ENCODE measurements around the gene HOXB5. TPM values are rescaled to one million over a fixed set of nuclear protein-coding genes. Genes with fewer than 3 reads are reported as not detected.

HOXB5 gene
- total RNA-seq, 1 experiment from 2014 or later = not detected

GRCh38 chr17:48571024-48571818 lies 22.4 kb downstream of the HOXB5 start:
- Histone ChIP-seq H3K4me1 (ENCODE audit: low read length) (no peaks in the 10 kb centered on the region), H3K36me3 (ENCODE audit: insufficient read depth, low read length) (no peaks in the 10 kb centered on the region), H2AFZ (ENCODE audit: low read length) (no peak overlapping the region), H3K9me2 (replicated peaks; ENCODE audit: insufficient read depth, low read length) (no peaks in the 10 kb centered on the region), H3K27me3 (ENCODE audit: low read length) (no peaks in the 10 kb centered on the region), H3K4me2 (ENCODE audit: low read depth, low read length, poor library complexity, severe bottlenecking) (no peak overlapping the region), H3K9ac (ENCODE audit: low read length) (no peak overlapping the region), H3K9me3 (ENCODE audit: low read length) (no peaks in the 10 kb centered on the region), H4K20me1 (ENCODE audit: insufficient read depth, low read depth, low read length) (no peaks in the 10 kb centered on the region), H3K27ac (ENCODE audit: low read length) (no peak overlapping the region), H3K79me2 (ENCODE audit: low read length) (no peaks in the 10 kb centered on the region), H3K4me3 (ENCODE audit: low read length) (no peak overlapping the region)
- DNase-seq = no peak

GRCh38 chr17:48570325-48571023 lies 23.1 kb downstream of the HOXB5 start:
- no peak overlapping the region for H3K4me3 ChIP-seq (ENCODE audit: low read length)
- H3K9ac ChIP-seq (ENCODE audit: low read length) = no peak overlapping the region
- no peak overlapping the region for H2AFZ ChIP-seq (ENCODE audit: low read length)
- H3K9me3 ChIP-seq (ENCODE audit: low read length) = no peaks in the 10 kb centered on the region
- H3K9me2 ChIP-seq (replicated peaks; ENCODE audit: insufficient read depth, low read length) = no peaks in the 10 kb centered on the region
- H3K79me2 ChIP-seq (ENCODE audit: low read length) = no peaks in the 10 kb centered on the region
- no peak overlapping the region for H3K4me2 ChIP-seq (ENCODE audit: low read depth, low read length, poor library complexity, severe bottlenecking)
- no peak overlapping the region for H3K27ac ChIP-seq (ENCODE audit: low read length)
- no peaks in the 10 kb centered on the region for H3K4me1 ChIP-seq (ENCODE audit: low read length)
- DNase-seq = no peak
- no peaks in the 10 kb centered on the region for H4K20me1 ChIP-seq (ENCODE audit: insufficient read depth, low read depth, low read length)
- H3K36me3 ChIP-seq (ENCODE audit: insufficient read depth, low read length) = no peaks in the 10 kb centered on the region
- no peaks in the 10 kb centered on the region for H3K27me3 ChIP-seq (ENCODE audit: low read length)

GRCh38 chr17:48569674-48570324 lies 23.8 kb downstream of the HOXB5 start:
- H3K27ac ChIP-seq (ENCODE audit: low read length) = no peak overlapping the region
- H3K4me3 ChIP-seq (ENCODE audit: low read length) = no peak overlapping the region
- H3K4me1 ChIP-seq (ENCODE audit: low read length) = no peaks in the 10 kb centered on the region
- H3K9me3 ChIP-seq (ENCODE audit: low read length) = no peaks in the 10 kb centered on the region
- no peak overlapping the region for H3K9ac ChIP-seq (ENCODE audit: low read length)
- no peaks in the 10 kb centered on the region for H4K20me1 ChIP-seq (ENCODE audit: insufficient read depth, low read depth, low read length)
- H2AFZ ChIP-seq (ENCODE audit: low read length) = no peak overlapping the region
- no peak overlapping the region for H3K4me2 ChIP-seq (ENCODE audit: low read depth, low read length, poor library complexity, severe bottlenecking)
- DNase-seq = no peak
- no peaks in the 10 kb centered on the region for H3K79me2 ChIP-seq (ENCODE audit: low read length)
- no peaks in the 10 kb centered on the region for H3K27me3 ChIP-seq (ENCODE audit: low read length)
- no peaks in the 10 kb centered on the region for H3K36me3 ChIP-seq (ENCODE audit: insufficient read depth, low read length)
- no peaks in the 10 kb centered on the region for H3K9me2 ChIP-seq (replicated peaks; ENCODE audit: insufficient read depth, low read length)

GRCh38 chr17:48569240-48569582 lies 24.4 kb downstream of the HOXB5 start:
- H3K27me3 ChIP-seq (ENCODE audit: low read length) = no peaks in the 10 kb centered on the region
- H3K79me2 ChIP-seq (ENCODE audit: low read length) = no peaks in the 10 kb centered on the region
- no peaks in the 10 kb centered on the region for H3K36me3 ChIP-seq (ENCODE audit: insufficient read depth, low read length)
- no peak overlapping the region for H2AFZ ChIP-seq (ENCODE audit: low read length)
- H3K9me2 ChIP-seq (replicated peaks; ENCODE audit: insufficient read depth, low read length) = no peaks in the 10 kb centered on the region
- no peak for DNase-seq
- no peak overlapping the region for H3K9ac ChIP-seq (ENCODE audit: low read length)
- H3K27ac ChIP-seq (ENCODE audit: low read length) = no peak overlapping the region
- no peaks in the 10 kb centered on the region for H3K4me1 ChIP-seq (ENCODE audit: low read length)
- no peaks in the 10 kb centered on the region for H4K20me1 ChIP-seq (ENCODE audit: insufficient read depth, low read depth, low read length)
- H3K4me3 ChIP-seq (ENCODE audit: low read length) = no peak overlapping the region
- no peak overlapping the region for H3K4me2 ChIP-seq (ENCODE audit: low read depth, low read length, poor library complexity, severe bottlenecking)
- H3K9me3 ChIP-seq (ENCODE audit: low read length) = no peaks in the 10 kb centered on the region

- Histone ChIP-seq H2AFZ (ENCODE audit: low read length) (no peak overlapping the region), H3K36me3 (ENCODE audit: insufficient read depth, low read length) (no peaks in the 10 kb centered on the region), H3K4me3 (ENCODE audit: low read length) (no peak overlapping the region), H3K9me2 (replicated peaks; ENCODE audit: insufficient read depth, low read length) (no peaks in the 10 kb centered on the region), H3K9me3 (ENCODE audit: low read length) (no peaks in the 10 kb centered on the region), H3K79me2 (ENCODE audit: low read length) (no peaks in the 10 kb centered on the region), H3K27me3 (ENCODE audit: low read length) (no peaks in the 10 kb centered on the region), H3K4me2 (ENCODE audit: low read depth, low read length, poor library complexity, severe bottlenecking) (no peak overlapping the region), H3K27ac (ENCODE audit: low read length) (no peak overlapping the region), H3K9ac (ENCODE audit: low read length) (no peak overlapping the region), H4K20me1 (ENCODE audit: insufficient read depth, low read depth, low read length) (no peaks in the 10 kb centered on the region), H3K4me1 (ENCODE audit: low read length) (no peaks in the 10 kb centered on the region)
- no peak for DNase-seq
Measured at GRCh38 chr17:48568499-48569239, 24.9 kb downstream of the HOXB5 start.

GRCh38 chr17:48567646-48568354 lies 25.8 kb downstream of the HOXB5 start:
- H3K9me3 ChIP-seq (ENCODE audit: low read length) = no peaks in the 10 kb centered on the region
- H3K9me2 ChIP-seq (replicated peaks; ENCODE audit: insufficient read depth, low read length) = no peaks in the 10 kb centered on the region
- H3K36me3 ChIP-seq (ENCODE audit: insufficient read depth, low read length) = no peaks in the 10 kb centered on the region
- H3K4me1 ChIP-seq (ENCODE audit: low read length) = no peaks in the 10 kb centered on the region
- no peak for DNase-seq
- H3K27ac ChIP-seq (ENCODE audit: low read length) = no peak overlapping the region
- H2AFZ ChIP-seq (ENCODE audit: low read length) = no peak overlapping the region
- no peaks in the 10 kb centered on the region for H3K79me2 ChIP-seq (ENCODE audit: low read length)
- H3K4me3 ChIP-seq (ENCODE audit: low read length) = no peak overlapping the region
- no peak overlapping the region for H3K9ac ChIP-seq (ENCODE audit: low read length)
- H3K4me2 ChIP-seq (ENCODE audit: low read depth, low read length, poor library complexity, severe bottlenecking) = no peak overlapping the region
- H4K20me1 ChIP-seq (ENCODE audit: insufficient read depth, low read depth, low read length) = no peaks in the 10 kb centered on the region
- no peaks in the 10 kb centered on the region for H3K27me3 ChIP-seq (ENCODE audit: low read length)

- H3K4me2 ChIP-seq (ENCODE audit: low read depth, low read length, poor library complexity, severe bottlenecking) = no peak overlapping the region
- H3K36me3 ChIP-seq (ENCODE audit: insufficient read depth, low read length) = no peaks in the 10 kb centered on the region
- no peaks in the 10 kb centered on the region for H3K79me2 ChIP-seq (ENCODE audit: low read length)
- no peaks in the 10 kb centered on the region for H3K27me3 ChIP-seq (ENCODE audit: low read length)
- no peak overlapping the region for H3K4me3 ChIP-seq (ENCODE audit: low read length)
- H2AFZ ChIP-seq (ENCODE audit: low read length) = no peak overlapping the region
- H3K9ac ChIP-seq (ENCODE audit: low read length) = no peak overlapping the region
- no peaks in the 10 kb centered on the region for H4K20me1 ChIP-seq (ENCODE audit: insufficient read depth, low read depth, low read length)
- no peaks in the 10 kb centered on the region for H3K9me2 ChIP-seq (replicated peaks; ENCODE audit: insufficient read depth, low read length)
- no peak overlapping the region for H3K27ac ChIP-seq (ENCODE audit: low read length)
- H3K4me1 ChIP-seq (ENCODE audit: low read length) = no peaks in the 10 kb centered on the region
- H3K9me3 ChIP-seq (ENCODE audit: low read length) = no peaks in the 10 kb centered on the region
- DNase-seq = no peak
Measured at GRCh38 chr17:48567209-48567608, 26.4 kb downstream of the HOXB5 start.
